ENCODE results near the gene CSRNP3.
"Not testable (repeated sequence)": the region's sequence is repeated elsewhere in the genome, so short reads cannot be mapped to it uniquely, and the experiment has no call there.

Gene CSRNP3

GRCh38 chr2:165573534-165574461, 104.3 kb downstream of the CSRNP3 start:
- no peak overlapping the region for H3K4me3 Mint-ChIP-seq

GRCh38 chr2:165575044-165575615, 105.6 kb downstream of the CSRNP3 start:
- H3K4me1 Mint-ChIP-seq (ENCODE audit: low read depth) = no peaks in the 10 kb centered on the region
- H3K36me3 Mint-ChIP-seq (ENCODE audit: low read depth) = no peaks in the 10 kb centered on the region
- H3K4me3 Mint-ChIP-seq = no peak overlapping the region

More at GRCh38 chr2:165573534-165574461, 104.3 kb downstream of the CSRNP3 start:
- no peak for DNase-seq
- Mint-ChIP-seq H3K4me1 (ENCODE audit: low read depth) (no peaks in the 10 kb centered on the region), H3K36me3 (ENCODE audit: low read depth) (no peaks in the 10 kb centered on the region), H3K9me3 (no peaks in the 10 kb centered on the region), H3K27me3 (peaks cover 10% of the 10 kb centered on the region), H3K27ac (no peak overlapping the region)

GRCh38 chr2:165576409-165577154, 107.1 kb downstream of the CSRNP3 start:
- Mint-ChIP-seq H3K27ac (no peak overlapping the region), H3K9me3 (no peaks in the 10 kb centered on the region)

More at GRCh38 chr2:165575044-165575615, 105.6 kb downstream of the CSRNP3 start:
- no peaks in the 10 kb centered on the region for H3K9me3 Mint-ChIP-seq
- DNase-seq = no peak
- H3K27ac Mint-ChIP-seq = no peak overlapping the region
- peaks cover 6% of the 10 kb centered on the region for H3K27me3 Mint-ChIP-seq

GRCh38 chr2:165582409-165582808, 112.9 kb downstream of the CSRNP3 start:
- H3K4me3 Mint-ChIP-seq = no peak overlapping the region
- H3K27ac Mint-ChIP-seq = no peak overlapping the region
- H3K4me1 Mint-ChIP-seq (ENCODE audit: low read depth) = no peaks in the 10 kb centered on the region
- no peak for DNase-seq
- H3K27me3 Mint-ChIP-seq = peaks cover 5% of the 10 kb centered on the region
- no peaks in the 10 kb centered on the region for H3K9me3 Mint-ChIP-seq
- H3K36me3 Mint-ChIP-seq (ENCODE audit: low read depth) = no peaks in the 10 kb centered on the region

More at GRCh38 chr2:165576409-165577154, 107.1 kb downstream of the CSRNP3 start:
- Mint-ChIP-seq H3K27me3 (peaks cover 6% of the 10 kb centered on the region), H3K4me3 (no peak overlapping the region), H3K4me1 (ENCODE audit: low read depth) (no peaks in the 10 kb centered on the region), H3K36me3 (ENCODE audit: low read depth) (no peaks in the 10 kb centered on the region)
- no peak for DNase-seq

GRCh38 chr2:165582863-165583506, 113.5 kb downstream of the CSRNP3 start:
- H3K36me3 Mint-ChIP-seq (ENCODE audit: low read depth) = no peaks in the 10 kb centered on the region
- peaks cover 5% of the 10 kb centered on the region for H3K27me3 Mint-ChIP-seq
- no peak for DNase-seq
- no peaks in the 10 kb centered on the region for H3K9me3 Mint-ChIP-seq
- no peak overlapping the region for H3K27ac Mint-ChIP-seq
- no peaks in the 10 kb centered on the region for H3K4me1 Mint-ChIP-seq (ENCODE audit: low read depth)
- H3K4me3 Mint-ChIP-seq = no peak overlapping the region

- Mint-ChIP-seq H3K4me3 (no peak overlapping the region), H3K36me3 (ENCODE audit: low read depth) (no peaks in the 10 kb centered on the region), H3K27me3 (peaks cover 5% of the 10 kb centered on the region), H3K27ac (no peak overlapping the region), H3K4me1 (ENCODE audit: low read depth) (no peaks in the 10 kb centered on the region), H3K9me3 (no peaks in the 10 kb centered on the region)
- no peak for DNase-seq
Observed at GRCh38 chr2:165584126-165584654, 114.7 kb downstream of the CSRNP3 start.

- no peak overlapping the region for H3K4me3 Mint-ChIP-seq
- no peak overlapping the region for H3K27ac Mint-ChIP-seq
- no peaks in the 10 kb centered on the region for H3K4me1 Mint-ChIP-seq (ENCODE audit: low read depth)
- peaks cover 1% of the 10 kb centered on the region for H3K9me3 Mint-ChIP-seq
- no peaks in the 10 kb centered on the region for H3K36me3 Mint-ChIP-seq (ENCODE audit: low read depth)
- DNase-seq = no peak
- H3K27me3 Mint-ChIP-seq = peaks cover 6% of the 10 kb centered on the region
Observed at GRCh38 chr2:165586019-165586418, 116.5 kb downstream of the CSRNP3 start.

- peaks cover 3% of the 10 kb centered on the region for H3K9me3 Mint-ChIP-seq
- H3K4me1 Mint-ChIP-seq (ENCODE audit: low read depth) = no peaks in the 10 kb centered on the region
- no peak overlapping the region for H3K27ac Mint-ChIP-seq
- H3K27me3 Mint-ChIP-seq = peaks cover 6% of the 10 kb centered on the region
- no peak for DNase-seq
- H3K36me3 Mint-ChIP-seq (ENCODE audit: low read depth) = no peaks in the 10 kb centered on the region
- H3K4me3 Mint-ChIP-seq = no peak overlapping the region
Observed at GRCh38 chr2:165587335-165587938, 117.9 kb downstream of the CSRNP3 start.

- not testable (repeated sequence) for H3K27me3 Mint-ChIP-seq; H3K9me3 Mint-ChIP-seq; H3K4me3 Mint-ChIP-seq; H3K36me3 Mint-ChIP-seq (ENCODE audit: low read depth); H3K4me1 Mint-ChIP-seq (ENCODE audit: low read depth); H3K27ac Mint-ChIP-seq; DNase-seq
Observed at GRCh38 chr2:165590999-165591398, 121.5 kb downstream of the CSRNP3 start.

GRCh38 chr2:165593081-165593480, 123.6 kb downstream of the CSRNP3 start:
- peaks cover 3% of the 10 kb centered on the region for H3K9me3 Mint-ChIP-seq
- H3K4me3 Mint-ChIP-seq = no peak overlapping the region
- H3K36me3 Mint-ChIP-seq (ENCODE audit: low read depth) = no peaks in the 10 kb centered on the region
- H3K27ac Mint-ChIP-seq = no peak overlapping the region
- H3K27me3 Mint-ChIP-seq = peaks cover 5% of the 10 kb centered on the region
- no peak for DNase-seq
- H3K4me1 Mint-ChIP-seq (ENCODE audit: low read depth) = peaks cover 2% of the 10 kb centered on the region

- no peak for DNase-seq
- no peak overlapping the region for H3K4me3 Mint-ChIP-seq
- H3K4me1 Mint-ChIP-seq (ENCODE audit: low read depth) = peaks cover 2% of the 10 kb centered on the region
- peaks cover 3% of the 10 kb centered on the region for H3K9me3 Mint-ChIP-seq
- H3K36me3 Mint-ChIP-seq (ENCODE audit: low read depth) = no peaks in the 10 kb centered on the region
- no peak overlapping the region for H3K27ac Mint-ChIP-seq
- peaks cover 5% of the 10 kb centered on the region for H3K27me3 Mint-ChIP-seq
Observed at GRCh38 chr2:165594231-165594934, 124.9 kb downstream of the CSRNP3 start.

GRCh38 chr2:165594935-165595255, 125.4 kb downstream of the CSRNP3 start:
- peaks cover 2% of the 10 kb centered on the region for H3K4me1 Mint-ChIP-seq (ENCODE audit: low read depth)
- H3K27ac Mint-ChIP-seq = no peak overlapping the region
- H3K4me3 Mint-ChIP-seq = no peak overlapping the region
- peaks cover 5% of the 10 kb centered on the region for H3K27me3 Mint-ChIP-seq
- no peaks in the 10 kb centered on the region for H3K36me3 Mint-ChIP-seq (ENCODE audit: low read depth)
- no peak for DNase-seq
- peaks cover 3% of the 10 kb centered on the region for H3K9me3 Mint-ChIP-seq

GRCh38 chr2:165596788-165597187, 127.3 kb downstream of the CSRNP3 start:
- H3K27ac Mint-ChIP-seq = no peak overlapping the region
- H3K27me3 Mint-ChIP-seq = peaks cover 2% of the 10 kb centered on the region
- no peak overlapping the region for H3K4me3 Mint-ChIP-seq
- peaks cover 2% of the 10 kb centered on the region for H3K4me1 Mint-ChIP-seq (ENCODE audit: low read depth)
- H3K9me3 Mint-ChIP-seq = no peaks in the 10 kb centered on the region
- DNase-seq = no peak
- no peaks in the 10 kb centered on the region for H3K36me3 Mint-ChIP-seq (ENCODE audit: low read depth)
